GM12872 (cell line): ENCODE results near the gene U2AF2.
A peak's percentile ranks its signal among the peaks of the same experiment; 100 is the strongest.

Experiments
- CTCF ChIP-seq: IDR thresholded peaks from 3 replicates; pipeline ENCODE4 v1.5.1; 2011; ENCODE audit warnings: low read depth, mild to moderate bottlenecking, low read length, moderate library complexity; ENCODE audit not compliant: insufficient read depth

U2AF2 gene

GRCh38 chr19:55699221-55699620 lies 44.4 kb downstream of the U2AF2 start:
- TF ChIP-seq CTCF = no peak

- TF ChIP-seq CTCF = no peak
Observed at GRCh38 chr19:55700813-55701212, 46.0 kb downstream of the U2AF2 start.

GRCh38 chr19:55702131-55702627 lies 47.3 kb downstream of the U2AF2 start:
- TF ChIP-seq CTCF = no peak

GRCh38 chr19:55703790-55704215 lies 49.0 kb downstream of the U2AF2 start:
- peak; percentile 72 for TF ChIP-seq CTCF

- peak; percentile 32; the same call in 2 of the 3 replicates for TF ChIP-seq CTCF
Observed at GRCh38 chr19:55704494-55705245, 49.8 kb downstream of the U2AF2 start.

GRCh38 chr19:55705972-55706371 lies 51.1 kb downstream of the U2AF2 start:
- TF ChIP-seq CTCF = no peak

- TF ChIP-seq CTCF = no peak
Observed at GRCh38 chr19:55711719-55712118, 56.9 kb downstream of the U2AF2 start.
